SU-DHL-6 (cell line): ENCODE measurements around the gene EEF1AKMT3.

Experiments used
- H2AFZ ChIP-seq: fragments of 200-600 bp; sonication (generic); 2 replicates; pipeline ENCODE4 v1.6.1; 2014; ENCODE audit warnings: low read depth, mild to moderate bottlenecking, moderate library complexity, mixed read lengths, antibody characterized with exemption, low read length; ENCODE audit not compliant: severe bottlenecking
- H3F3A ChIP-seq: fragments of 200-600 bp; shearing (Covaris generic); 2 replicates; pipeline ENCODE4 v1.6.0; 2016; ENCODE audit warnings: antibody characterized with exemption, mild to moderate bottlenecking; ENCODE audit not compliant: insufficient read depth
- H3K27ac ChIP-seq: fragments of 200-600 bp; sonication (generic); 2 replicates; pipeline ENCODE4 v1.5.1; 2016; ENCODE audit warnings: low read depth, mild to moderate bottlenecking, low read length, moderate library complexity, mixed read lengths
- H3K27me3 ChIP-seq: fragments of 200-600 bp; sonication (generic), shearing (Covaris generic); 2 replicates; pipeline ENCODE4 v1.6.0; 2014; ENCODE audit warnings: mild to moderate bottlenecking, low read length
- H3K36me3 ChIP-seq: fragments of 200-600 bp; sonication (generic); 2 replicates; pipeline ENCODE4 v1.6.1; 2014; ENCODE audit warnings: mild to moderate bottlenecking, low read length, mixed read lengths
- H3K4me2 ChIP-seq: fragments of 300-600, 200-600 bp; shearing (Covaris generic), sonication (generic); 2 replicates; pipeline ENCODE4 v1.6.0; 2014; ENCODE audit warnings: low read length, low read depth, mild to moderate bottlenecking; ENCODE audit not compliant: poor library complexity, severe bottlenecking
- H3K4me3 ChIP-seq: fragments of 200-600 bp; sonication (generic); 2 replicates; pipeline ENCODE4 v1.5.1; 2014; ENCODE audit warnings: antibody characterized with exemption, low read length, mild to moderate bottlenecking, mixed read lengths; ENCODE audit not compliant: insufficient read depth, poor library complexity, severe bottlenecking
- H3K79me2 ChIP-seq: fragments of 200-600 bp; sonication (generic); 2 replicates; pipeline ENCODE4 v1.6.1; 2014; ENCODE audit warnings: mild to moderate bottlenecking, low read length, moderate library complexity; ENCODE audit not compliant: insufficient read depth
- H3K9ac ChIP-seq: fragments of 200-600 bp; sonication (generic); 2 replicates; pipeline ENCODE4 v1.7.0; 2014; ENCODE audit warnings: mild to moderate bottlenecking, low read length
- H3K9me2 ChIP-seq: fragments of 200-600 bp; sonication (generic); replicated peaks from 2 replicates; pipeline ENCODE4 v1.6.1; 2014; ENCODE audit warnings: low read length; ENCODE audit not compliant: insufficient read depth
- H3K9me3 ChIP-seq: fragments of 200-600 bp; sonication (generic); 2 replicates; pipeline ENCODE4 v1.6.1; 2014; ENCODE audit warnings: low read length, mixed read lengths; ENCODE audit not compliant: insufficient read depth
- H4K20me1 ChIP-seq: fragments of 200-600 bp; sonication (generic); 2 replicates; pipeline ENCODE4 v1.6.1; 2014; ENCODE audit warnings: low read depth, mild to moderate bottlenecking, antibody characterized with exemption, low read length, moderate library complexity, mixed read lengths
- CTCF ChIP-seq: fragments of 200-600 bp; sonication (generic); IDR thresholded peaks from one replicate; pipeline ENCODE4 v1.5.1; 2017; ENCODE audit warnings: antibody characterized with exemption, mild to moderate bottlenecking, low read length, moderate library complexity; ENCODE audit not compliant: insufficient read depth, poor library complexity, severe bottlenecking
- EZH2phosphoT487 ChIP-seq: fragments of 200-600 bp; sonication (generic), shearing (Covaris generic); conservative IDR thresholded peaks from 2 replicates; pipeline ENCODE4 v1.6.1; 2018; ENCODE audit warnings: mild to moderate bottlenecking, antibody characterized with exemption, low read length, moderate library complexity, mixed read lengths

Gene EEF1AKMT3

GRCh38 chr12:57759360-57759980, 12.9 kb upstream of the EEF1AKMT3 start:
- Histone ChIP-seq H3K9ac (no peak overlapping the region), H3K9me2 (no peaks in the 10 kb centered on the region)

GRCh38 chr12:57760347-57760982, 11.9 kb upstream of the EEF1AKMT3 start:
- no peak for TF ChIP-seq CTCF
- no peak for TF ChIP-seq EZH2phosphoT487
- Histone ChIP-seq H3K27ac (no peak overlapping the region), H3K9me2 (no peaks in the 10 kb centered on the region), H2AFZ (no peak overlapping the region), H3K4me3 (no peak overlapping the region), H3K9me3 (no peaks in the 10 kb centered on the region), H3K9ac (no peak overlapping the region), H4K20me1 (peaks cover 8% of the 10 kb centered on the region), H3K4me2 (no peak overlapping the region), H3F3A (peaks cover 10% of the 10 kb centered on the region; the same call in 1 of the 2 replicates), H3K27me3 (no peaks in the 10 kb centered on the region), H3K79me2 (no peaks in the 10 kb centered on the region), H3K36me3 (no peaks in the 10 kb centered on the region)

More at GRCh38 chr12:57759360-57759980, 12.9 kb upstream of the EEF1AKMT3 start:
- Histone ChIP-seq H3K27me3 (no peaks in the 10 kb centered on the region), H3F3A (peaks cover 12% of the 10 kb centered on the region; the same call in 1 of the 2 replicates), H3K9me3 (no peaks in the 10 kb centered on the region), H3K4me3 (no peak overlapping the region), H3K36me3 (no peaks in the 10 kb centered on the region), H4K20me1 (peaks cover 8% of the 10 kb centered on the region), H2AFZ (no peak overlapping the region), H3K79me2 (no peaks in the 10 kb centered on the region), H3K27ac (no peak overlapping the region), H3K4me2 (no peak overlapping the region)
- peak; percentile 61 for TF ChIP-seq CTCF
- no peak for TF ChIP-seq EZH2phosphoT487

- Histone ChIP-seq H3K9me2 (no peaks in the 10 kb centered on the region), H3K36me3 (no peaks in the 10 kb centered on the region), H3F3A (peaks cover 2% of the 10 kb centered on the region; the same call in 1 of the 2 replicates), H3K9ac (no peak overlapping the region), H2AFZ (no peak overlapping the region), H4K20me1 (peaks cover 8% of the 10 kb centered on the region), H3K27me3 (no peaks in the 10 kb centered on the region), H3K79me2 (no peaks in the 10 kb centered on the region), H3K27ac (no peak overlapping the region), H3K4me2 (no peak overlapping the region), H3K4me3 (no peak overlapping the region), H3K9me3 (no peaks in the 10 kb centered on the region)
- TF ChIP-seq CTCF (no peak), EZH2phosphoT487 (no peak)
Measured at GRCh38 chr12:57761391-57761998, 10.9 kb upstream of the EEF1AKMT3 start.
